Measurements from ENCODE around the gene IL17RE.

The IL17RE gene

GRCh38 chr3:9955611-9956352, 53.1 kb downstream of the IL17RE start:
- no peak for DNase-seq

GRCh38 chr3:9957214-9957613, 54.6 kb downstream of the IL17RE start:
- no peak for DNase-seq

- no peak for DNase-seq
These were observed 62.7 kb downstream of the IL17RE start for GRCh38 chr3:9965200-9965875.

Measured in activated gamma-delta T cell (primary cell).